Esophagus squamous epithelium (tissue), 4 donors: ENCODE measurements around the gene LHX4.

Experiments
- CTCF ChIP-seq, 6 experiments: fragments of 450-650 bp in 4 of 6; fragments of 200-600 bp in 2 of 6; sonication (generic) in 2 of 6; IDR thresholded peaks; one replicate each; pipeline ENCODE4 v1.5.1; 2016 to 2019; ENCODE audit warnings: antibody characterized with exemption in 6 of 6, mild to moderate bottlenecking in 4 of 6, moderate library complexity in 4 of 6
- POLR2A ChIP-seq, 4 donors: fragments of 450-650 bp; IDR thresholded peaks; one replicate each; pipeline ENCODE4 v1.6.1; 2017; ENCODE audit warnings: antibody characterized with exemption in 4 of 4, mild to moderate bottlenecking in 4 of 4, moderate library complexity in 3 of 4

- TF ChIP-seq CTCF (IDR thresholded peaks at IDR 0.05): no peak
- TF ChIP-seq POLR2A (IDR thresholded peaks at IDR 0.05): no peak
Observed at GRCh38 chr1:180265201-180265600, 35.1 kb downstream of the LHX4 start.
